Myocyte (in vitro differentiated cells): ENCODE data around the gene PITPNB. TPM values are rescaled to one million over a fixed set of nuclear protein-coding genes. Genes with fewer than 3 reads are reported as not detected.
A peak's percentile ranks its signal among the peaks of the same experiment; 100 is the strongest.

Experiments used
- DNase-seq: peaks from one replicate; pipeline ENCODE4 v3.0.0-alpha.2; 2012; ENCODE audit warnings: low read depth
- total RNA-seq: library from RNA; depleted of rRNA; stranded (reverse); fragments of >200 nt; gene quantifications from 2 replicates; pipeline ENCODE4 v1.2.3, GENCODE V29; 2014

PITPNB gene
- total RNA-seq, 1 donor from 2014 or later = 20.5 TPM

DNA sequence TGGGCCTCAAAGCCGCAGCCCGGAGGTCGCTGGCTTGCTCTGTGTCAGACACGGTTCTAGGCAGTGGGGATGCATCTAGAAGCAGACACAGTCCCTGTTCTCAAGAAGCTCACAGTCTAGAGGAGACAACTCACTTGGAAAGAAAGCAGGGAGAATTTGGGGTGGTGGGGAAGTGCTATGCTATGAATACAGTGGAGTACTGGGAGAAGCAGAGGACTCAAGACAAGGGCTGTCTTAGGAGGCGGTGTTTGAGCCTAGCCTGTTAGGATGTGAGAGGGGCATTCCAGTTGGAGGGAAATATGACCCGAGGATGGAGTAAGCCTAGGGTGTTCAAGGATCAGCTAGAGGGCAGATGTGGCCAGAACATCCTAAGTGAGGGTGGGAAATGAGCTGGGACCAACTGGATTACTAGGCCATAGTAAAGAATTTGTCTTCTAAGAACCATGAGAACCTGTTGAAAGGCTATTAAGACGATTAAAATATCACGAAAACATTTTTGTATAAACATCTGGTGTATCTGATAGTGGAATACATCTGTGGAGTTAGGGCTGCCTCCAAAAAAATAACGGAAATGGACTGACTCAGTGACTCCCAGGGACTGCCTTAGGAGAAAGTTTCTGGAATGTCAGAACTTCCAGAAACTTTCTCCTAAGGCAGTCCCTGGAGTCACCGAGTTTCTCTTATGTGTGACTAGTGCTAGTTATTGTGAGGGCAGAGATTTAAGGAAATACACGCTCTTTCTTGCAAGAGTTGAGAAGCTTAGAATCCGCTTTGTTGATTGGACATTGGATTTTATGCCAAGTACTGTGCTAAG lies 1.1 kb upstream of the PITPNB start:
- DNase-seq = peak; percentile 78

DNA sequence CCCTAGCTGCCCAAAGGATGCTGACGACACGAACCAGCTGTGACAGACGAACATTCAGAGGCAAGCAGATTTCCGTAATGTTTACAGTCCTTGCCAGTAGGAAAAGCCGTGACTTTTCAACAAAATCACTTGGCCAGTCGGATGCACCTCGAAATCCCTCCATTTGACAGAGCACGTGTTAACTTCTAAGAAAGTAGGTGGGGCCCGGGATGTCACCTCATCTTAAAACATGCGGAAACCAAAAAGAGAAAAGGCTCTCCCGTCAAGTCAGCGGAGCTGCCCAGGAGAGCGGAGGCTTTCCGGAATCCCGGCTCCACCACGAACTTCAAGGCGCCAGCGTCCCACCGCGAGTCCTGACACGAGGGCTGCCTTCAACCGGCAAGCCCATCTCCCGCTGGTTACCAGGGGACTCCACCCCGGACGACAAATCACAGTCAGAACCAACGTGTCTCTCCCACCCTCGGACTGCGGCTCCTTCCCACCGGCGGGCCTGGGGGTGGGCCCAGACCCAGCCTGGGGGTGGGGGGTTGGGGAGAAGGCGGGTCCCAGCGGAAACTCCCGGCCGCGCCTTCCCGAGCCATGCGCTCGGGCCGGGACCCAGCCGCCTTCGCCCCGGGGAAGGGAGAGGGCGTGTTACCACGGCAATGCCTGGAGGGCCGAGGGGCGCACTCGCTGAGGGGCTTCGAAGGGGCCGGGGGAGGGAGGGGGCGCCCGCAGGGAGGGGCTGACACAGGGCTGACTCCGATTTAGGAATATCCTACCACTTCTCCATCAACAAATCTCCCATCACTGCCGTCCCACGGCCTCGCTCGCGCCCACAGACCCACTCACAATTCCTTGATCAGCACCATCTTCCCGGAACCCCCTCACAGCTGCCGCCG lies 475 bp downstream of the PITPNB start:
- peak; percentile 49 for DNase-seq

DNA sequence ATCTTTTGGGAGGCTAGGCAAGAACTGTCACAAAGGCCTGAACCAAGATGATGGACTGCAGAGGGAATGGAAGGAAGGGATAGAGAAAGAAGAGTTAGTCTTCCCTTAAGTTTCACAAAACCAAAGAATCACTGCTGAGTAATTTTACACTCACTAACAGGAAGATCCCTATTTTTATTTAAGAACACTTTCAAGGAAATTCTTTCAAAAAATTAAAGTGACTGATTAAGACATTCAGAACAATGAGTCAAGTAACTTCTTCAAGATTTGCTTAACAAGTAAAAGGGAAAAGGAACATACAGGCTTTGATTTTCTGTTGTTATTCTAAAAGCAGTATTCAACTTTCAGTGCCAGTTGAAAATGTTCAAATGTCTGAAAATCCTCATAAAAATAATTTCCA lies 3.1 kb downstream of the PITPNB start:
- no peak for DNase-seq

- DNase-seq = peak; percentile 40
Measured at GRCh38 chr22:27913162-27913741, 5.8 kb downstream of the PITPNB start.

DNA sequence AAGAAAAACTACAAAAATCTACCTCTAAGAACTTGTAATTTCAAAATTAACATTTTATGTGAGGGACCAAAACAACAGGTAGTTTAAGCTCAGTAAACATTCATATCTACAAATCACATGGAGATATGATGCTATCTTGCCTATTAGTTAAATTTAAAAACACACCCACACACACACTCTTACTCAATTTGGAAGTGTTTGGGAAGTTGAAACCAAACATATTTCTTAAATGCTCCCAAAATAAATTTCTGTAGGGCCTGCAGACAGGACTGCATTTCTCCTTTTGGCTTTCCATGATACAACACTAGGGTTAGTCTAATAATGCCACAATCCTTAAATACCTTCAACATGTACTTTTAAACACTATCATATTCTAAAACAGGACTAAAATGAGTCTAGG lies 7.0 kb downstream of the PITPNB start:
- no peak for DNase-seq

- DNase-seq = no peak
Measured at GRCh38 chr22:27911330-27911729, 7.7 kb downstream of the PITPNB start.

DNA sequence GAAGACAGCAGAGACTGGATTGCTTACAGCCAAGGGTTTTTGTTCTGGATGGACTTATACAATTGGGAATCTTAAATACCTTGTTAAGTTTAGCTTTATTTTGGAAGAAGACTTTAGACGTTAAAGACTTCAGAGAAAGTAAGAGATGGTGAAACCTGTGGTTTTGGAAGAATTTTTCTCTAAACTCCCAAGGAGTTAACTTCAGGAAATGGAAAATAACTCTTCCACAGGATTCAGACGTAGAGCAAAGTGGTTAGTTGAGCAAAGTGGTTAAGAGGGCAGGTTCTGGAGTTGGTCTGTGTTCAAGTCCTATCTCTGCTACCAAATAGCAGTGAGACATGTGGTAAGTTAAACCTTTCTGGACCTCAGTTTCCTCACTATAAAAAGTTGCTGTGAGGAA lies 12.8 kb downstream of the PITPNB start:
- DNase-seq = no peak

- DNase-seq = no peak
Measured at GRCh38 chr22:27905653-27906052, 13.4 kb downstream of the PITPNB start.

DNA sequence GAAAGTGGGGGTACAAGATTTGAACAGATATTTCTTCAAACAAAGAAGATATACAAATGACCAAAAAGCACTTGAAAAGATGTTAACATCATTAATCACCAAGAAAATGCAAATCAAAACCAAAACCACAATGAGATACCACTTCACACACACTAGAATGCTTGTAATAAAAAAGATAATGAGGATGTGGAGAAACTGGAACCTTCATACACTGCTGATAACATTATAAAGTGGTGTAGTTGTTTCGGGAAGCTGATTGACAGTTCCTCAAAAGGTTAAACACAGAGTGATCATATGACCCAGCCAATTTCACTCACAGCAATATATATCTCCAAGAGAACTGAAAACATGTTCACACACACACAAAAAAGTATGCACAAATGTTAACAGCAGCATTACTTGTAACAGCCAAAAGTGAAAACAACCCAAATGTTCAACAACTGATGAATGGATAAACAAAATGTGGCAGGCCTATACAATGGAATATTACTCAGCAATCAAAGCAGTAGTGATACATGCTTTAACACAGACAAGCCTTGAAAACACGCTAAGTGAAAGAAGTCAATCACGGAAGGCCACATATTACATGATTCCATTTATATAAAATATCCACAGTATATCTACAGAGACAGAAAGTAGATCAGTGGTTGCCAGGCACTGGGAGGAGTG lies 15.1 kb downstream of the PITPNB start:
- DNase-seq = no peak

DNA sequence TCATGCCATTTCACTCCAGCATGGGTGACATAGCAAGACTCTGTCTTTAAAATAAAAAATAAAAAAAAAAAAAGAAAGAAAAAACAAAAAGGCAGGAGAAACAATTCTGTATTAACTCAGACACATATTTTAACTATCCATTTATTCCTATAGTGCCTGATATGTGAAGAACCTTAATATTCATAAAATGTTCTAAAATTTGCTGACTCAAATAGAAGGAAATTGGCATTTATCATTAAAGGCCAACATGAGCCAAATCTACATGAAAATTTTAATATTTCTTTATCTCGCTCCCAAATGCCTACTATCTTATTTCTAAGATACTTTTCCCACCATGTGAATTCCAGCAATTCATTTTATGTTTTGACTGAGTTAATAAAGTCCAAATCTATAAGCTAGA lies 18.9 kb downstream of the PITPNB start:
- no peak for DNase-seq

DNA sequence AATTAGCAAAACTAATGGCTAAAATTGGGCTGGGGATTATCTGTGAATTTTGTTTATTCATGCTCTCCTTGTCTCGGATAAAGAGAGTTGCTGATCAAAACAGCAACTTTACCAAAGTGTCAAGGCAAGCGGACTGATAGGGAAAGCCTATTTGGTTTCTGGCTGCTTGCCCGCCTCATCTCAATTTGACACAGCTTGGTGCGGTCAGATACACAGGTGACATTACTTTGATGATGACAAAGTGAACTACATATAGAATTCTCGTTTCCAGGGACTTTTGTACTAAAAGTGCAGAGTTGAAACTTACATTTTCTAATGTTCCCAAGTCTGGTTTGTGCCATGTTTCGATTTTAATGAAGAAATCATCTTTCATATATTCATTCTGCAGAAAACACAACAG lies 22.8 kb downstream of the PITPNB start:
- DNase-seq = no peak

DNA sequence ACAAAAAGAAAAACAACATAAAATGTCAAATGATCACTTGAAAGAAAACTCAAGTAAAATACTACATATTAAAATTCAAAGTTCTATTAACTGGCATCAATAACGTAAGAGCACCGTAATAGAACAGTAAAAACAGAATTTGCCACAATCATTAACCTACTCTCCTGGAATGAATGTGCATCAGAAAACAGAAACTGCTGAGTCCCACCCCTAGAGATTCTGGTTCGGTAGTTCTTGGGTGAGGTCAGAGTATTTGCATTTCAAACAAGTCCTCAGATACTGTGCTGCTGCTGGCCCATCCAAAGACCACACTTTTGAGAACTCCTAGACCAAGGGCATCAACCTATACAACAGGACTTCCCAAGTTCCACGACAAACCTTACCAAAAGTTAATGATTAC lies 23.5 kb downstream of the PITPNB start:
- DNase-seq = no peak

GRCh38 chr22:27892811-27893210 lies 26.2 kb downstream of the PITPNB start:
- no peak for DNase-seq

DNA sequence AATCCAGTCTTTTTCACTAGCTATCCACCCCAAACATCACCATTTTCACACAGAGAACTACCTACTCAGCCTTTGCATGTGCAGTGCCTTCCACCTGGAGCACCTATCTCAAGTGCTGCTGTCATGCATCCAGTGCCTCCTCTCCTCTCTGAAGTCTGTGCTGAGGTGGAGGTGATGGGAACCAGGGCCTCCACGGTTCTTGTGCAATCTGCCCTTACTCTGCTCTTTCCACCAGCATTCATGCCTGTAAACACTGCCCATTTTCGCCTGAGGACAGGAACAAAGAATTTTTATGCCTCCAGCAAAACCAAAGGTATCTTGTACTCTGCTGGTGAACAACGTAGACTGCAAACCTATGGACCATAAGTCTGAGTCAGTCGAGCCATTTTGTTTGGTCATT lies 27.0 kb downstream of the PITPNB start:
- no peak for DNase-seq

DNA sequence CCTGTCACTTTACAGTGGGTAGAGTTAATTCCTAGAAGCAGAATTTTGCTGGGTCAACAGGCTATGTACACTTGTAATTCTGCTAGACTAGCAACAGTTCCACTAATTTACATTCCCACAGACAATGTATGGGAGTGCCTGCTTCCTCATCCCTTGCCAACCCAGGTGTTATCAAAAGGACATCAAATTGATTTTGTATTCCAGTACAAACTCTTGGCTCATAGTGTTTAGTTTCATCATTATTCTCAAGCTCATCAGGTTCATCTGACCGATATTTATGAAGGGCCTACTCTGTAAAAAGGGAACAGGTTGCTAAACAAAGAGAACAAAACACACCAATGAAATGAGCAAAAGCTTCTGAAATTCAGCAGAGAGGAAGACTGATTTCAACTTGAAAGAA lies 30.7 kb downstream of the PITPNB start:
- DNase-seq = no peak

DNA sequence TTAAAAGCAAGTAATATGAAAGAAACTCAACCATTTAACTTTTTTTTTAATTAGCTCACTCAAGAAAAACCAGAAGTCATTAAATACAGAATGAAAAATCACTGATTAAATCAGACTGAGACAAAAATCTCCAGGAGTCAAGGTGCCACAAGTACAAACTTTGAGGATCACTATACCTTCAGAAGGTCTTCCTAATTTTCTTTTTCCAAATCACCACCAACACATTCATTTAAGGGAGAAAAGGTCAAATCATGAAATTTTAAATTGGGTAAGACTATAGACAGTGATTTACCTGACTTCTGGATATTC lies 32.3 kb downstream of the PITPNB start:
- DNase-seq = no peak

DNA sequence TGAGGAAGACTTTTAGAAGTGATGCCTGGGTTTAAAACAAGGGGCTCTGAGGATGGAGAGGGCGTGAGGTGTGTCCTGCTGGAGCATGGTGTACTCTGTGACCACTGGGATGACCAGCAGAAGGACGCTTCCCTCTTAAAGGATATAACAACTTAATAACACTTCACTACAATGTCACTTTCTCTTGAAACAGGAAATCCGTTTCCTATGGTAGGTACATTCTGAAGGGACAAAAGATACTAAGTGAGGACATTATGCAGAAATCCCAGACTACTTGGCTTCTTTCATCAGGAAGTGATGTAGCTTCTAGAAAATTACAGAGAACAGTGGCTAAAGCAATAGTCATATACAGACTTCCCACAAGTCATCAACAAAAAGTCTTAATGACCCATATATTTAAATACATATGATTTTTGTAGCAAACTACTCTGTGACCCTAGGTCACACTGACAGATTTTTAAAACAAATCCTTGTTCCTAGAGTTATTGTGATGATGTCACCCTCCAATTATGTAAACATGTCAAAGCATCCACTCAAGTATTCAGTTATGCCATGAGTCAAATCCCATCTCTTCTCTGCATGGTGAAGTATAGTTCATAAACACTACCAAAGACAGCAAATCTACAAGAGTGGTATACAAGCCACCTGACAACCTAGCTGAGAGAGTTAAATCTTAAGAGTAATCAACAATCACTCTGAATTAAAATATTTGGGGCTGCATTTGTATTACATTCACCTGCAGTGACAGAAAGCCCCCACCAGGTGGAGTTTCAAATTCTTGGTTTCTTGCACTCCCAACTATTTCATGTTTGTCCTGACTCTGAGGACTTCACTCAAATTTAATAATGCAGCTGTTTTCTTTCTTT lies 32.8 kb downstream of the PITPNB start:
- DNase-seq = peak; percentile 64

DNA sequence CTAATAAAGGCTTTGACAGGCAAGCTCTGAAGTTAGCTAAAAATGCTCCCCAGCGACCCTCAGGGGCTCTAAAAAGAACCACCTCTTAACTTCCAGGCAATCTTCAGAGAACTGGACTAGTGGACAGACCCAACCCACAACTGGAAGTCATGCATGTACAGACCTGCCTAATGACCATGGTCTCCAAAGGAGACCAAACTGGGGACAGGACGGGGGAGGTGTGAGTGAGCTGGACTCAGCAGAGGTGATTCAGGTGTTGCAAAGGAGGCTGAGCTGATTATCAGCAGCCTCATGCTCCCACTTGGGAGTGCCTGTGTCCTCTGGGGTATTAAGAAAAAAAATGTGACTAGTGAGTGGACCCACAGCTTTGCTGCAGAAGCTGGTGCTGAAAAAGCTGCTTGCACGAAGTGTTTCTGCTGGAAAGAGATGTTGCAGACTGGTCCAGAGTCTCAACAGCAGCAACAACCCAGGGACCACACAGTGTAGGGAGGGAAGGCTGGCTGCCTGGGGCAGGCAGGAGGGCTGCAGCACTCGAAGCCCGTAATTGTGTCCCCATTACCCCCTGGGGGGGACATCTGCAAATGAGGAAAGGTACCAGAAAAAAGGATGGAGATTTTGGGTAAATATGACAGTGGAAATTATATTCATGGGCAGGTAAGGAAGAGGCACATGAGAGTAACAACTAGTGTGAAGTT lies 35.3 kb downstream of the PITPNB start:
- no peak for DNase-seq

- no peak for DNase-seq
Measured at GRCh38 chr22:27882507-27883290, 36.4 kb downstream of the PITPNB start.
